ENCODE measurements around the gene HDAC1. TPM values are rescaled to one million over a fixed set of nuclear protein-coding genes. Genes with fewer than 3 reads are reported as not detected.

HDAC1 gene
- total RNA-seq, 6 experiments from 2014 or later = 78.5 to 94.9 (median 92.2) TPM

- Mint-ChIP-seq H3K36me3 (ENCODE audit: low read depth) (peaks cover 20% of the 10 kb centered on the region), H3K27ac (no peak overlapping the region), H3K4me1 (ENCODE audit: low read depth) (peaks cover 5% of the 10 kb centered on the region; the same call in 1 of the 2 replicates), H3K4me3 (no peak overlapping the region), H3K9me3 (peaks cover 4% of the 10 kb centered on the region; the same call in 1 of the 2 replicates), H3K27me3 (ENCODE audit: insufficient read depth) (peaks cover 6% of the 10 kb centered on the region)
- DNase-seq = no peak
- TF ChIP-seq CTCF (IDR thresholded peaks at IDR 0.05) = peak; percentile 42
These were observed 70.0 kb downstream of the HDAC1 start for GRCh38 chr1:32361674-32362473.

- H3K9me3 Mint-ChIP-seq = peaks cover 4% of the 10 kb centered on the region; the same call in 1 of the 2 replicates
- DNase-seq = no peak
- TF ChIP-seq CTCF (IDR thresholded peaks at IDR 0.05) = no peak
- H3K4me3 Mint-ChIP-seq = no peak within 1 kb of the TSS
- peaks cover 20% of the 10 kb centered on the region for H3K36me3 Mint-ChIP-seq (ENCODE audit: low read depth)
- peaks cover 5% of the 10 kb centered on the region; the same call in 1 of the 2 replicates for H3K4me1 Mint-ChIP-seq (ENCODE audit: low read depth)
- peaks cover 6% of the 10 kb centered on the region for H3K27me3 Mint-ChIP-seq (ENCODE audit: insufficient read depth)
- H3K27ac Mint-ChIP-seq = no peak within 1 kb of the TSS
These were observed 70.8 kb downstream of the HDAC1 start, which contains the start of the genes FAM229A and TSSK3 for GRCh38 chr1:32362474-32363313. TSS of gene FAM229A (minus strand) at chr1:32362485. CDS start at chr1:32362091, 394 bp downstream. TSS of gene TSSK3 (plus strand) at chr1:32362539. CDS start at chr1:32362702, 163 bp downstream.

- Mint-ChIP-seq H3K36me3 (ENCODE audit: low read depth) (peaks cover 20% of the 10 kb centered on the region), H3K4me1 (ENCODE audit: low read depth) (peaks cover 5% of the 10 kb centered on the region; the same call in 1 of the 2 replicates), H3K27ac (no peak overlapping the region), H3K4me3 (no peak overlapping the region), H3K9me3 (peaks cover 4% of the 10 kb centered on the region; the same call in 1 of the 2 replicates), H3K27me3 (ENCODE audit: insufficient read depth) (peaks cover 6% of the 10 kb centered on the region)
- TF ChIP-seq CTCF (IDR thresholded peaks at IDR 0.05) = no peak
- DNase-seq = no peak
These were observed 71.8 kb downstream of the HDAC1 start for GRCh38 chr1:32363713-32364112.

GRCh38 chr1:32364836-32365235, 73.0 kb downstream of the HDAC1 start:
- H3K4me1 Mint-ChIP-seq (ENCODE audit: low read depth) = peaks cover 5% of the 10 kb centered on the region; the same call in 1 of the 2 replicates
- peaks cover 17% of the 10 kb centered on the region for H3K36me3 Mint-ChIP-seq (ENCODE audit: low read depth)
- peaks cover 6% of the 10 kb centered on the region for H3K27me3 Mint-ChIP-seq (ENCODE audit: insufficient read depth)
- DNase-seq = no peak
- H3K27ac Mint-ChIP-seq = no peak overlapping the region
- no peak overlapping the region for H3K4me3 Mint-ChIP-seq
- H3K9me3 Mint-ChIP-seq = peaks cover 4% of the 10 kb centered on the region; the same call in 1 of the 2 replicates
- no peak for TF ChIP-seq CTCF (IDR thresholded peaks at IDR 0.05)

- H3K4me1 Mint-ChIP-seq (ENCODE audit: low read depth) = peaks cover 5% of the 10 kb centered on the region; the same call in 1 of the 2 replicates
- no peak overlapping the region for H3K27ac Mint-ChIP-seq
- peaks cover 4% of the 10 kb centered on the region; the same call in 1 of the 2 replicates for H3K9me3 Mint-ChIP-seq
- H3K4me3 Mint-ChIP-seq = no peak overlapping the region
- DNase-seq = no peak
- H3K27me3 Mint-ChIP-seq (ENCODE audit: insufficient read depth) = peaks cover 6% of the 10 kb centered on the region
- no peak for TF ChIP-seq CTCF (IDR thresholded peaks at IDR 0.05)
- peaks cover 16% of the 10 kb centered on the region for H3K36me3 Mint-ChIP-seq (ENCODE audit: low read depth)
These were observed 73.6 kb downstream of the HDAC1 start for GRCh38 chr1:32365445-32365844.

All from HFFc6 (cell line).